Loucy (cell line): ENCODE results near the gene HOXA3.

Experiments
- CTCF ChIP-seq: fragments of 200-600 bp; sonication (generic); conservative IDR thresholded peaks from 2 replicates; pipeline ENCODE4 v1.5.1; 2014; ENCODE audit warnings: mild to moderate bottlenecking, antibody characterized with exemption, low read length
- EZH2phosphoT487 ChIP-seq: fragments of 200-600 bp; IDR thresholded peaks from 2 replicates; pipeline ENCODE4 v1.6.1; 2018; ENCODE audit warnings: antibody characterized with exemption, mild to moderate bottlenecking, moderate library complexity, borderline replicate concordance

GRCh38 chr7:27198138-27198841 lies 45.9 kb upstream of the HOXA3 start:
- TF ChIP-seq CTCF (no peak), EZH2phosphoT487 (no peak)
